Gastrocnemius medialis (tissue), 4 donors: ENCODE measurements around the gene CD19.

Experiments
- POLR2A ChIP-seq, 2 donors: fragments of 450-650 bp; IDR thresholded peaks; one replicate each; pipeline ENCODE4 v1.6.1; 2017; ENCODE audit warnings: antibody characterized with exemption in 2 of 2, mild to moderate bottlenecking in 2 of 2, moderate library complexity in 2 of 2
- TF ChIP-seq, protein P1 (sequence below), 5 experiments: fragments of 450-650 bp in 3 of 5; fragments of 200-600 bp in 2 of 5; sonication (generic) in 2 of 5; IDR thresholded peaks in 4 of 5; conservative IDR thresholded peaks in 1 of 5; 1 replicate in 4 of 5; 2 replicates in 1 of 5; pipeline ENCODE4 v1.5.1; 2016 to 2019; ENCODE audit warnings: antibody characterized with exemption in 5 of 5, mild to moderate bottlenecking in 3 of 5, moderate library complexity in 3 of 5

DNA sequence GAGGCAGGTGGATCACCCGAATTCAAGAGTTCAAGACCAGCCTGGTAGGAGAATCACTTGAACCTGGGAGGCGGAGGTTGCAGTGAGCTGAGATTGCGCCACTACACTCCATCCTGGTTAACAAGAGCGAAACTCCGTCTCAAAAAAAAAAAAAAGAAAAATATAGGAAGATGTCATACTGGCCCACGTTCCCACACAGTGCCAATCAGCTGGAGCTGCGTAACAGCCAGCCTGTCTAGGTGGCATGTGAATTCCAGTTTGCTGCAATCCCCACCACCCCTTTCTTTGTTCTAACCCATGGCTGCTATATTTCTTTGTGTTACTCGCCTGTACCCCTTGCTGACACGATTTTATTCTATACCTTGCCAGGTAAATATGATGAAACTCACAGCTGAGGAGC, 26.4 kb downstream of the CD19 start:
- TF ChIP-seq POLR2A (IDR thresholded peaks at IDR 0.05) = no peak
- TF ChIP-seq, protein P1, sequence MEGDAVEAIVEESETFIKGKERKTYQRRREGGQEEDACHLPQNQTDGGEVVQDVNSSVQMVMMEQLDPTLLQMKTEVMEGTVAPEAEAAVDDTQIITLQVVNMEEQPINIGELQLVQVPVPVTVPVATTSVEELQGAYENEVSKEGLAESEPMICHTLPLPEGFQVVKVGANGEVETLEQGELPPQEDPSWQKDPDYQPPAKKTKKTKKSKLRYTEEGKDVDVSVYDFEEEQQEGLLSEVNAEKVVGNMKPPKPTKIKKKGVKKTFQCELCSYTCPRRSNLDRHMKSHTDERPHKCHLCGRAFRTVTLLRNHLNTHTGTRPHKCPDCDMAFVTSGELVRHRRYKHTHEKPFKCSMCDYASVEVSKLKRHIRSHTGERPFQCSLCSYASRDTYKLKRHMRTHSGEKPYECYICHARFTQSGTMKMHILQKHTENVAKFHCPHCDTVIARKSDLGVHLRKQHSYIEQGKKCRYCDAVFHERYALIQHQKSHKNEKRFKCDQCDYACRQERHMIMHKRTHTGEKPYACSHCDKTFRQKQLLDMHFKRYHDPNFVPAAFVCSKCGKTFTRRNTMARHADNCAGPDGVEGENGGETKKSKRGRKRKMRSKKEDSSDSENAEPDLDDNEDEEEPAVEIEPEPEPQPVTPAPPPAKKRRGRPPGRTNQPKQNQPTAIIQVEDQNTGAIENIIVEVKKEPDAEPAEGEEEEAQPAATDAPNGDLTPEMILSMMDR (IDR thresholded peaks at IDR 0.05 in 4 of 5, conservative IDR thresholded peaks at IDR 0.05 in 1 of 5) = no peak
